A172 (cell line): Measurements from ENCODE around the gene PRKAR1B. TPM values are rescaled to one million over a fixed set of nuclear protein-coding genes. Genes with fewer than 3 reads are reported as not detected.

Source experiments
- DNase-seq: peaks from one replicate; pipeline ENCODE4 v3.0.0-alpha.2; 2015; ENCODE audit warnings: low spot score
- total RNA-seq: library from RNA; depleted of rRNA; stranded (reverse); fragments of >200 nt; shearing (Covaris generic); gene quantifications from 2 replicates; pipeline ENCODE4 v1.2.3, GENCODE V29; 2014; rRNA removed

The PRKAR1B gene
- 31.0 and 31.3 TPM in 2 replicates for total RNA-seq

- no peak for DNase-seq
These were observed at the start of gene PRKAR1B for GRCh38 chr7:727104-727805. PRKAR1B (minus strand) TSS chr7:727281; CDS start chr7:711505, 15,776 bp downstream.

- no peak for DNase-seq
These were observed 49.3 kb upstream of the PRKAR1B start for GRCh38 chr7:776381-776780.

- DNase-seq = no peak
These were observed 47.4 kb upstream of the PRKAR1B start for GRCh38 chr7:774161-775109.

- no peak for DNase-seq
These were observed 46.5 kb upstream of the PRKAR1B start for GRCh38 chr7:773622-773915.

- no peak for DNase-seq
These were observed 46.0 kb upstream of the PRKAR1B start for GRCh38 chr7:772861-773621.

GRCh38 chr7:772392-772791 is 45.3 kb upstream of the PRKAR1B start:
- DNase-seq = no peak

GRCh38 chr7:772005-772294 is 44.9 kb upstream of the PRKAR1B start:
- no peak for DNase-seq

- DNase-seq = no peak
These were observed 44.3 kb upstream of the PRKAR1B start for GRCh38 chr7:771234-772004.

GRCh38 chr7:770741-771166 is 43.7 kb upstream of the PRKAR1B start:
- no peak for DNase-seq

GRCh38 chr7:770336-770735 is 43.3 kb upstream of the PRKAR1B start:
- no peak for DNase-seq

GRCh38 chr7:768881-769504 is 41.9 kb upstream of the PRKAR1B start:
- no peak for DNase-seq

- no peak for DNase-seq
These were observed 41.1 kb upstream of the PRKAR1B start for GRCh38 chr7:767941-768731.

GRCh38 chr7:767580-767940 is 40.5 kb upstream of the PRKAR1B start:
- DNase-seq = no peak

GRCh38 chr7:765383-765782 is 38.3 kb upstream of the PRKAR1B start:
- DNase-seq = no peak

GRCh38 chr7:763762-764161 is 36.7 kb upstream of the PRKAR1B start:
- DNase-seq = no peak

GRCh38 chr7:762885-763284 is 35.8 kb upstream of the PRKAR1B start:
- DNase-seq = no peak

- no peak for DNase-seq
These were observed 34.5 kb upstream of the PRKAR1B start for GRCh38 chr7:761631-762030.

GRCh38 chr7:761101-761500 is 34.0 kb upstream of the PRKAR1B start:
- no peak for DNase-seq

GRCh38 chr7:760006-760405 is 32.9 kb upstream of the PRKAR1B start:
- DNase-seq = no peak

GRCh38 chr7:759569-759968 is 32.5 kb upstream of the PRKAR1B start:
- no peak for DNase-seq

- no peak for DNase-seq
These were observed 30.7 kb upstream of the PRKAR1B start for GRCh38 chr7:757741-758163.
